GM10266 (cell line): ENCODE measurements around the gene DDIT3.

Experiments used
- DNase-seq: peaks from one replicate; pipeline ENCODE4 v3.0.0; 2012; ENCODE audit errors: extremely low spot score
- CTCF ChIP-seq: IDR thresholded peaks from 2 replicates; pipeline ENCODE4 v1.5.1; 2012; ENCODE audit warnings: mild to moderate bottlenecking, low read depth; ENCODE audit not compliant: control insufficient read depth, insufficient read depth; ENCODE audit errors: missing control alignments

The DDIT3 gene

GRCh38 chr12:57530396-57531142, 10.3 kb upstream of the DDIT3 start:
- no peak for DNase-seq
- TF ChIP-seq CTCF, result no peak

- no peak for TF ChIP-seq CTCF
- DNase-seq, result no peak
Measured at GRCh38 chr12:57529831-57530230, 9.5 kb upstream of the DDIT3 start.

- DNase-seq, result no peak
- TF ChIP-seq CTCF, result no peak
Measured at GRCh38 chr12:57528831-57529555, 8.7 kb upstream of the DDIT3 start.

- DNase-seq, result no peak
- TF ChIP-seq CTCF, result no peak
Measured at GRCh38 chr12:57528176-57528575, 7.9 kb upstream of the DDIT3 start.

- no peak for DNase-seq
- TF ChIP-seq CTCF, result no peak
Measured at GRCh38 chr12:57527184-57527583, 6.9 kb upstream of the DDIT3 start.

GRCh38 chr12:57526477-57527126, 6.3 kb upstream of the DDIT3 start:
- no peak for TF ChIP-seq CTCF
- no peak for DNase-seq
